SKM-1 (cell line): ENCODE data around the gene ENTPD6.
"Not testable (repeated sequence)": the region's sequence is repeated elsewhere in the genome, so short reads cannot be mapped to it uniquely, and the experiment has no call there.

ENCODE experiments used
- DNase-seq: peaks from one replicate; lab custom pipeline; 2025; ENCODE audit not compliant: unreplicated experiment; lab: John Stamatoyannopoulos, UW

ENTPD6 gene

DNA sequence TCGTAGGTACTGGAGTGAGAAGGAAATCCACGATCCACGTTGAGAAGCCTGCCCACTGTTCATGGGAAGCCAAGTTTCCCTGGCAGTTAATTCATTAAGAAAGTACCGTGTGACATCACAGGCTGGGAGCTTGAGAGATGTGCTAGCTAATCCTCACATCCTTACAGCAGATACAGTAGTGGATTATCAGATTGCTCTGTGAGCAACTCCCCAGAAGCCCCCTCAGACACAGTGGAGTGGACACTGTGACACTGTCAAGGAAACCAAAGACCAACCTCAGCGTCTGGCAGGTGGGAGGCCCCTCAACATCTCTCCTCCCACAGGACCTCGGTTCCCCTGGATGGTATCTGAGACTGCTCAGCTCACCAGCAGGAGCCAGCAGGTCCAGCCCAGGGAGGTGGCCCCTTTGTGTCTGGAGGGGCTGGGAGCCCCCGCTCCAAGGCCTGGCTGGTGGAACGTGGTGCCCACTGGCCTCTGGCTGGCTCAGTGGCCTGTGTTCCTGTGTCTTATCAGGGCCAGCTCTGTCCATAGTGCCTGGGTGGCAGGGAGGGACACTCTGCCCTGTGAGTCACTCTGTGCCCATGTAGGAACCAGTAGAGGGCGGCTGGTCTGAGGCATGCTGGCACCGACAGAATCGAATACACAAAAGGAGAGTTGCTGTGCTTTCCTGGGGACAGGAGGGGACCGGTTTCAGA lies 59.6 kb downstream of the ENTPD6 start:
- no peak for DNase-seq

DNA sequence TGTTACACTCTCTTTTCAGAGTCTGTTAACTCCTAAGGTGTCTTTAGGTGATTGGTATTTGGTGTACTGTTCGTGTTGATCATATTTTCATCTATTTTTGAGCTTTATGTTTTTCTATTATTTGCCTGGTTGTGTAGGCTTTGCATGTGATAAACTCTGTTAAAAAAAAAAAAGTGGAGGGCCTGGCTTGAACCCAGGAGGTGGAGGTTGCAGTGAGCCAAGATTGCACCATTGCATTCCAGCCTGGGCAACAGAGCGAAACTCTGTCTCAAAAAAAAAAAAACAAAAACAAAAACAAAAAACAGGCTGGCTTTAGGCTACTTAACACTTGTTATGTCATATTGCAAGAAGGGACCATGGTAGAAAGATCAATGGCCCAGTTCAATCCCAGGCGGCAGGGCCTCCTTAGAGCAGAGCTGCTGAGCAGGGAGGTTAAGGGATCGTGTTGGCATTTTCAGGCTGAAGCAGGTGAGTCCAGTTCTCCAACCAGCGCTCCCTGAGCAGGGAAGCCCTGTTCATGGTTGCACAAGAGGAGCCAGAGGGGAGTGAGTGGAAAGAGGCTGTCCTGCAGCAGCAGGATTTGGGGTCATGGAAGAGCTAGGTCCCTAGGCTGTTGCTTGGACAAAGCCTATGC lies 60.8 kb downstream of the ENTPD6 start:
- DNase-seq: no peak

GRCh38 chr20:25257130-25257529 lies 61.6 kb downstream of the ENTPD6 start:
- DNase-seq: no peak

GRCh38 chr20:25257756-25258475 lies 62.4 kb downstream of the ENTPD6 start:
- no peak for DNase-seq

DNA sequence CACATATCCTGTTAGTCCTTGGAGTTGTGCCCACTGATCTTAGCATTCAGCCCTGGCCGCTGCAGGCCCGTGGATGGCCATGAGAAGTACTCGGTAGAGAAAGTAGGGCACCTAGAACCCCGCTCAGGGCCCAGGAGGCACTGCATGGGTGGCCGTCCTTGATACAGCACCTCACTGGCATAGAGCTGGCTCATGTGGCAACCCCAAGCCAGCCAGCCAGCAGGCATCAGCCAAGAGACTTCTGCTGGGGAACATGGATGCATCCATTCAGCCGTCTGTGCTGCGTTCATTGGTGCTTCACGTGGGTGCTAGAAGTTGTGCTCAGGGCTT lies 62.9 kb downstream of the ENTPD6 start:
- DNase-seq: no peak

DNA sequence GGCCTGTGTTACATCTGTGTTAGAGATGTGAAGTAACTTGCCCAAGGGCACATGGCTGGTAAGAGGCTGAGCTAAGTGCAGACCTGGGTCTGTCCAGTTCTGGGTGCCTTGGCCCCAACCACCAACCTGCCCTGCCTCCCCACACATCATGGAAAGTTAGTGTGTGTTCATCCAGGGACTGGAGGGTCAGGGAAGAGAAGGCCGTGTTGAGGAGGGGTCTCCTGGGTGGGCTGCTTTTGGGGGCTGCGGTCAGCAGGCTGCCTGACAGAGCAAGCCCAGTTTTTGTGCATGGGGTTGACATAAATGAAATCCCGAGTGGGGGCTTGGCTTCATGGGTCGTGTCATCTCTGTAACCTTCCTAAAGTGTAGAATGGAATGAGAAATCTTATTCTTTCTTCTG lies 63.3 kb downstream of the ENTPD6 start:
- no peak for DNase-seq

GRCh38 chr20:25259358-25259757 lies 63.8 kb downstream of the ENTPD6 start:
- DNase-seq: no peak

DNA sequence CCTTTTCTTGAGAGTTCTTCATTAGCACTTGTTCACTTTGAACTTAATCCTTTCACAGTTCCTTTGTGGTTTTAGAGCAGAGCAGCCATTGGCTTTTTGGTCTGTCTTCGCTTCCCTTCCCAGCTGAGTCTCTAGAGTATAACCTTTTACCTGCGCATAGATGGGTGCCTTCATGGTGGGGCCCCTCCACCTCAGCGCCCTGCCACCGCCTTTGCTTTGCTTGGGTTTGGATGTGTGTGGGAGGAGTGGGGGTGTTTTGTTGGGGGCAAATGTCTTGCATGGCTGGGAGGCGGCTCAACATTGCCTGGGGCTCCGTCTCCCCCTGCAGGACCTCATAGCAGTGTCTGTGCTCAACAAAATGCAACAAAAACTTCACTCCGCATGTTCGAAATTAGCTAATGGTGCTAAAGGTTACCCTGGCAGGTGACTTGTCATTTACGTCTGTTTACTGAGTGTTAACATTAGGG lies 64.3 kb downstream of the ENTPD6 start:
- DNase-seq: no peak

GRCh38 chr20:25260770-25261437 lies 65.4 kb downstream of the ENTPD6 start:
- not testable (repeated sequence) for DNase-seq

DNA sequence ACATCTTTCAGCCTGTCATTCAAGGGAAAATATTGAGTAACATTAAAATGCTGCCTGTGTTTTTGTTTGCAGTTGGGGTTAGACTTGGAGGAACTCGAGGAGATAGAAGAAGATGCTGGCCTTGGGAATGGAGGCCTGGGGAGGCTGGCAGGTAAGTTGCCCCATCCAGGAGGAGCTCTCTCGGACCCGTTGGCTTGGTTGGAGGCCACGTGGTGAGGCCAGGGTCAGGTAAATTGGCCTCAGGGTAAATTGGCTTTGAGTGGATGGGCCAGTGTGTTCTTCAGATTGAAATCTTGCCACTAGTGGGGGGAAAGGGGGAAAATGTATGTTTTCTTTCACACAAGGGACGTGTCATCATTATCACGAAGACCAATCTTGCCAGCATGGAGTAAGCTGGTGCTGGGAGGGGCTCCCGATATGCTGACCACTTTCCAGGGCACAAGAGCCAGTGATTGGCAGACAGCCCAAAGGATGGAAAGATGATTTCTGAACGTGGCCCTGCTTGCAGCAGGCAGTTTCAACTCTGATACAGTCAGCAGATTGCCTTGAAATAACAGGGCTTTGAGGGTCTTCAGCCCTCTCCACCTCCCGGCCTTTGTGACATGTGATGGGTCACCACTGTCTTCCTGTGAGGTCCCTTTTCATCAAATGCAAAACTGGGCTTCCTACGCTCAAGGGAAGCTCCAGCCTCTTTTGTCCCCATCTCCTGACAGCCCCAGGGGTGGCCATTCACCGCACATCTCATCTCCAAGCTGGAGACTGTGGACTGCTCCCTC lies 73.7 kb downstream of the ENTPD6 start:
- no peak for DNase-seq

- no peak for DNase-seq
Measured at GRCh38 chr20:25269833-25270170, 74.3 kb downstream of the ENTPD6 start.

- no peak for DNase-seq
Measured at GRCh38 chr20:25270829-25271251, 75.3 kb downstream of the ENTPD6 start.

DNA sequence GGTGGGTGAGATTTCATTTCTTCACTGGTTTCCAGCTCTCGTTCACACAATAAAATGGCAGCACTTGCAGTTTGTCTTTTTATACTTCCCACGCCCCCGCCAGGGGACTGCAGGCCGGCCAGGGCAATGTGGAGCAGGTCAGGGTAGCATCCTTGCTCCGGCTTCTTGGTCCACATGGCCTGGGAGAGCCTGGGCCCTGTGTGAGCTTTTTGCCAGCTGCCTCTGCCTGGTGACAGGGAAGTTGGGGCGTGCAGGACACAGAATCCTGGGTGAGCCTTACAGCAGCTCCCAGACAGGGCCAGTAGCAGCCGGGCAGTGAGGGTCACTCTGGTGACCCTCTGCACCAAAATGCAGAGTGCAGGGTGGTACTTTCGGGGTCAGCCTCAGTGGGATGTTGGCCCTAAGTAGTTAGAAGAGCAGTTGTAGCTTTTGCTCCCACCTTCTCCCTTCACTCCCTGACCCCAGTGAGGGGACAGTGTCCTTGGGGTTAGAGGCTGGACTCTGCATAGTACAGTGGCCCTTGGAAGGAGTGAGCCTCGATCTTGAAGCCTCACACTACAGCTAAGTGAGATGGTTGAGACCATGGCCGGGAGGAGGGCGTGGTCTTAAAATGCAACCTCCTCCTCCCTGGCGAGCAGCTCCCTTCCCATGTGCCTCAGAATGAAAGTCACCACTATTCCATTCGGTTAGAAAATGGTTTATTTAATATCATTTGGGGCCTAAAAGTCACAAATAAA lies 76.1 kb downstream of the ENTPD6 start:
- no peak for DNase-seq

DNA sequence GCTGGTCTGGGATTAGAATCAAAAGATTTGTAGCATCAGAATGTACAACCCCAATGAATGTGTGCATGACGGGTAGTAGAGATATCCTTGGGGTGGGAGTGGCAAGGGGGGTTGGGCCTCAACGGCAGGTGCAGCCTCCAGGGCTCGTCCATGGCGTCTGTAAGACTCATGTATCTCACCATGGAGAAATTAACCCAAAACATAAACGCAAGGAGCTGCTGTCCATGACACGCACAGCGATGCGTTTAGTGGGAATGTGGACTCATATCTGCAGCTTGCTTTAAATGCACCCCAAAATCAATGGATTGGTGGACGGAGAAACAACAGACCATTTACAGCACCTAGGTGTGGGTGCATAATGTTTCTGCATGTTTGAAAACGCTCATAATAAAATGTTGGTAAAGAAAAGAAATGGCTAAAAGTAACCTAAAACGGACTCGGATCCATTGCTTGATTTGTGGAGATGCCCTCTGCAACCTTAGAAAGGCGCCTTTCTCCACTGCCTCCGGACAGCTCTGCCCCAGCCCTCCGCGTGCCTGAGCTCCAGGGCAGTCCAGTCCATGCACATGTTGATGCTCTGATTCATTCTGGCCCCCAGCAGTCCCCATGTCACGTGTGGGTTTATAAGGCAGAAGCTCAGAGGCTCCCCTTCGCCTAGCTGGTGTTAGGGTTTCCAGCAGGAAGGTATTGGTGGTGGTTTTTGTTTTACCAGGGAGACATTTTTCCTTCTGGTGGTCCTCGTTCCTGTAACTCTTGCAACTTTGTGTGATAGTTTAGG lies 76.9 kb downstream of the ENTPD6 start:
- no peak for DNase-seq

- no peak for DNase-seq
Measured at GRCh38 chr20:25273046-25273445, 77.5 kb downstream of the ENTPD6 start.

- DNase-seq: no peak
Measured at GRCh38 chr20:25273541-25274358, 78.2 kb downstream of the ENTPD6 start.

- DNase-seq: no peak
Measured at GRCh38 chr20:25274481-25274880, 79.0 kb downstream of the ENTPD6 start.

GRCh38 chr20:25274891-25275812 lies 79.6 kb downstream of the ENTPD6 start:
- DNase-seq: no peak
